ENCODE data around the gene LMOD1. TPM values are rescaled to one million over a fixed set of nuclear protein-coding genes. Genes with fewer than 3 reads are reported as not detected.
A peak's percentile ranks its signal among the peaks of the same experiment; 100 is the strongest.
"Not testable (repeated sequence)": the region's sequence is repeated elsewhere in the genome, so short reads cannot be mapped to it uniquely, and the experiment has no call there.

The LMOD1 gene
- total RNA-seq, 1 donor from 2014 or later, result under 0.01 TPM

DNA sequence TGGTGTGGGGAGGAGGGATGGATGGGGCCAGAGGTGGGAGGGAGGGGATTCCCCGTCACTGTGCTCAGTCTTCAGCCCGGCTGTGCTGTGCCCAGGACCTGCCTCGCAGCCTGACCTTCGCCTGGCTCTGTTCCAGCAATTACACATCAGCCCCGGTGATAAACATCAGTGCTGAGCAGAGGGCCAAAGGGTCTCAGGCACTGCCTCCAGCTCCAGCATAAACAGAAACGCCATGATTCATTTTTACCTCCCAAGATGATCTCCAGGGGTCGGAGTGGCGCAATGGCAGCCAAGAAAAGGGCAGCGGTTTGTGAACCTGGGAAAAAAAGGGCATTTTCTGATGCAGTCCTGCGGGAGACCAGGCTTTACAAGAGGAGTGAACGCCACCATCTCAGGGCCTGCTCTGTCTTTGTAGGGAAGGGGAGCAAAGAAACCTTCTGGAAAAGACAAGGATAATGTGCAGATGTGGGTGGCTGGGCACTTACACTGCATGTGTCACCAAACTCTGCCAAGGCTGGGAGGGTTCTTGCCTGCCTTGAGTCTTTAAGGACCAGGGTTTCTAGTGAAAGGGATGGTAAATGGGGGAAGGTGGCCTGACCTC lies 29.6 kb downstream of the LMOD1 start:
- DNase-seq (ENCODE audit: low read depth, low spot score), result peak; percentile 80

DNA sequence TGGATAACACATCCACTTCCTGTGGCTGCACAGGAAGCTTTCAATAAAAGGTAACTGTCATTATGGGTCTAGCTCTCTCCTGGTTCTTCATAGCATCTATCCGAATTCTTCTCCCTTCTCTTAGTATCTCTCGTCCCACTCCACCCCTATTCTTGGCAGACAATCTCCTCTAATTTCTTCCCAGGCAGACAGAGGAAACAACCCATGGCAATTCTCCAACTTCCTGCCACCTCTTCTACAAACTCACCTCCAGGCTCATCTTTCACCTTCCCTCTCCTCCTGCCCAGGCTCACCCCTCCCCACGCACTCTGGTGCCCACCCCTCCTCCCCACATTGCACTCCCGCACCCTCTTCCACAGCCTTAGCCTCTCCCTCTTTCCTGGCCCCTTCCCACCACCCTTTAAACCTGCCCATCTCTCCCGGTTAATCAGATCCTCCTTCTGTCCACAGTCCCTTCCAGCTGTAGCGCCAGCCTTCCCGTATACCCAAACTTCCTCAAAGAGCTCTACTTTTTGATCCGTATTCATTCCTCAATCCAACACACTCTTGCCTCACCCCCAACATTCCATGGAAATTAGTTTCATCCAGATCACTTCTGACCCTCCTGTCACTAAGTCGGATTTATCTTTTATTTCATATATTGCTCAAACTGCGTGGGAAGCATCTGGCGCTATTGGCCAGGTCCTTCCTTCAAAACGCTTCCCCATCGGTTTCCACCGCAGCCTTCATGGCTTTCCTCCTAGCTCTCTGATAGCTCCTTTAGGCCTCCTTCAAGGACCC lies 31.7 kb downstream of the LMOD1 start:
- DNase-seq (ENCODE audit: low read depth, low spot score), result no peak

GRCh38 chr1:201912832-201913231 lies 33.5 kb downstream of the LMOD1 start:
- DNase-seq (ENCODE audit: low read depth, low spot score), result no peak

DNA sequence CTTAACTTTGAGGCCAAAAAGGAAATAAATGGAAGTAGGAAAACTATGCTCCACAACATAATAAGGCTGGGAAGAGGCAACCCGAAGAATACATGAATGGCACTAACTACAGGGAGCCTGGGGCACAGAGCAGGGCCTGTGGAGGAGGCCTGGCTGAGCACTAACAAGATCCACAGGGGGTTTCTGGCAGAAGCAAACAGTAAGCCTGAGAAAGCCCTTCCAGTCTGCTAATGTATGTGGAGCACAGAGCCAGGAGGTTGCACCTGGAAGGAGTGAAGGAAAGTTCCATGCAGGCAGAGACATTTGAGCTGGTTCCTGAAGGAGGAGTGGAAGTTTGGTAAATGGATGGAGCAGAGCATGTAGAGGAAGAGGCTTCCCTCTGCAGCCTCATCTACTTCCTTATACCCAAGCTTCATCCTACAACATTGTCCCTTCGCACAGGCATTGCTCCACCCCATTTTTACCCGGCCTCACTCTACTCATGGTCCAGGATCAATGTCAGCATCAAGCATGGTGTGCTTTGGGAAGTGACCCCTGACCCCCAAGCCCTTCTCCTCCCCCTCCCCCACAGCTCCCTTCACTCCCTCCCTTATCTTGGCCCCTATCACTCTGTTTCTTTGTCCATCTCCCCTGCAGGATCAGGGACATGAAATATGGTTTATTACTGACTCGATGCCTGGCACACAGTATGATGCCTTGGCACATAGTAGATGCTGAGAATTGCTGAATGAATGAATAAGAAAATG lies 34.3 kb downstream of the LMOD1 start:
- DNase-seq (ENCODE audit: low read depth, low spot score), result no peak

DNA sequence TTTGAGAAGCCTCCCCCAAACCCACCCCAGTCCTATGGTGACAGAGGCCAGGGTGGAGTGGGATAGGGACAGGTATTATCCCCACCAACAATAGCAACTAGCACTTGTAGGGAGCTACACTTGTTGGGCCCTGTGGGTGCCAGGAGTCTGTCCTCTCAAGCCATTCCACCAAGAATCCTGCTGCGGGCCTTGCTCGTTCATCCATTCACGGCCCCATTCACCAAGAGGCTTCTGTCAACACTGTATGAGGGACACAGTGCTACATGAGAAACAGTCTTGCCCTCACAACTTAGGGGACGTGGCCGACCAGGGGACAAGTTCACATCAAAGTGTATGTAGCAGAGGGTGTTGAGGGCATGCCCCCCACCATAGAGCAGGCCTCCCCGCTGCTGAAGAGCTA lies 38.7 kb downstream of the LMOD1 start:
- DNase-seq (ENCODE audit: low read depth, low spot score), result no peak

- no peak for DNase-seq (ENCODE audit: low read depth, low spot score)
Measured at GRCh38 chr1:201906336-201906735, 40.0 kb downstream of the LMOD1 start.

DNA sequence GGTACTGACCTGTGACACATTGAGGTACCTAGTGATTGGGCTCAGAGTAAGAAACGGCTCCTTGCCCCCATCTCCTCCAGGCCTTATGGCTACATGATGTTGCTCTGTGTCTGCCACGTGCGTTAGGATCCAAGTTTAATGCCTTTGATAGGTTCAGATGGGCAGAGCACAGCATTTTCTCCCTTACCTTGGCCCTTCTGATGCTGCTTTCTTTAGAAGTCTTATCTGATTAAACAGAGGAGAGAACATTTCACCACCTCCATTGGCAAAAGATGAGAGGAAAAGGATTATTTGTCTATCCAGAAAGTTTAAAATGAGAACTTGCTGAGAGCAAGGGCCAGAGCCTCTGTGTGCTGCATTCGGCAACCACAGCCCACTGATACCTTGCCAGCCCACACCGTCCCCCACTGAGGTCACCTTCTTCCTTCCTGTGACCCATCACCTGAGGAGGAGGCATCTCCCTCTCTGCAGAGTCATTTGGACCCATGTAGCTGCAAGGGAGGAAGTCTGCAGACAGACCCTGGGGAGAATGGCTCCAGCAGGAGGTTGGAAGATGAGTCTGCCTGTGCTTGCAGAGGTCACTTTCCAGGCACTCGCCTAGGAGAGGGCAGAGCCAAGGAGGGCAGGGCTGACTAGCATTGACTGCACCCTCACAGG lies 41.0 kb downstream of the LMOD1 start:
- DNase-seq (ENCODE audit: low read depth, low spot score), result no peak

DNA sequence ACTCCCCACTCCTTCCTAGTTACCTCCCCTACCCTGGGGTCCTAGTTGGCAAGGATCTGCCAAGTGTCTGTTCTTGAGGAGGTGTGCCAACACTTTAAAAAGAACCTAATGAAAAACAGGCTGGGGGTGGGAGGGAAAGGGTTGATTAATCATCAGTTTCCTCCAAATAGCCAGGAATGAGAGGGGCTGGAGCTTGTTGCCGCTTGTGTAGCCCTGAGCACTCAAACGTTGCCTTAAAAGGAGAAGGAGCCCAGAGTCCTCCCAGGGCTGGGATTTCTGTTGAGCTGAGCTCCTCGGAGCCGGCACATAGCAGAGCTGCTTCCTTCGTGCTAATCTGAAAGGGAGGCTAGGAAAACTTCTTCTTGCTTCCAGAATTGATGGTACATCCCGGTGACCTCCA lies 41.8 kb downstream of the LMOD1 start:
- DNase-seq (ENCODE audit: low read depth, low spot score), result peak; percentile 79

- DNase-seq (ENCODE audit: low read depth, low spot score), result no peak
Measured at GRCh38 chr1:201903135-201903534, 43.2 kb downstream of the LMOD1 start.

DNA sequence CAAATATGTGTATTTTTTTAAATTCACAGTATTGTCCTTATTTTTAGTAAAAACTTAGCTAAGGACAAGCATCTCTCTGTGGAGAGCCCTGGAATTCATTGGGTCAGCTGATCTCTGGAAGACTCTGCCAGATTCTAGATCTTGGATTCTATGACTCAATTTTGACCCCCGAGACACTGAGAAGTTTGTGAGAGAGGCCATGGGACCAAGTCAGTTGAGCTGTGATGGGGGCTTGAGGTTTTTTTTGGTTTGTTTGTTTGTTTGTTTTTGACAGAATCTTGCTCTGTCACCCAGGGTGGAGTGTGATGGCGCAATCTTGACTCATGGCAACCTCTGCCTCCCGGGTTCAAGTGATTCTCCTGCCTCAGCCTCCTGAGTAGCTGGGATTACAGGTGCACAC lies 44.1 kb downstream of the LMOD1 start:
- DNase-seq (ENCODE audit: low read depth, low spot score), result no peak

GRCh38 chr1:201901036-201901435 lies 45.3 kb downstream of the LMOD1 start:
- not testable (repeated sequence) for DNase-seq (ENCODE audit: low read depth, low spot score)

GRCh38 chr1:201900476-201900875 lies 45.9 kb downstream of the LMOD1 start:
- DNase-seq (ENCODE audit: low read depth, low spot score), result no peak

- no peak for DNase-seq (ENCODE audit: low read depth, low spot score)
Measured at GRCh38 chr1:201899683-201900429, 46.5 kb downstream of the LMOD1 start.

- no peak for DNase-seq (ENCODE audit: low read depth, low spot score)
Measured at GRCh38 chr1:201898992-201899391, 47.4 kb downstream of the LMOD1 start.

DNA sequence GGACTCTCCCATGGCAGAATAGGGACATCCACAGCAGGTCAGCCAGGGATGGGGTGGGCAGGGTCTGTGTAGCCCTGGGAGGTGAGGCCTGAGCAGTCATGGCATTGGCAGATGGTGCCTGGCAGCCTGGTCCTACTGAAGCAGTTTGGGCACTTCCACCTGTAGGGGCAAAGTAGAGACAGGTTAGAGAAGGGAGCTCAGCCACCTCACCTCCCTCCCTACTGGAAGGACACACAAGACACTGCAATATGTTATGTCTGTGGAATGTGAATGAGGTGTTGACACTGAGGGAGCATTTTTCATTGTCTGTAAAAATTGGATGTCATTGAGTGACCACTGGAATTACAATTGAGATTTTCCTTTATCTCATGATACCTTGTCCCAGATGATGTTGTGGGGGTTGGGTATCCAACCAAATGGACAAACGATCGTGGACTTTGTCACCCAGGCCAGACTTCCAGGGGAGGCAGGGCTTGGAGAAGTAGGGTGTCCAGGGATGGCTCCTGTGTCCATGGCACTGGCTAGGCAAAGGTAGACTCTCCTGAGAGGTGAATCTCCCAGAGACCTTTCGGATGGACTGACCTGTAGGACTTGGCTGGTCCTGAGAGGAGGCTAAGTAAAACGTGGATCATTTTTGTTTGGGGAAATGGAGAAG lies 48.0 kb downstream of the LMOD1 start:
- no peak for DNase-seq (ENCODE audit: low read depth, low spot score)

- no peak for DNase-seq (ENCODE audit: low read depth, low spot score)
Measured at GRCh38 chr1:201896951-201897391, 49.4 kb downstream of the LMOD1 start.

DNA sequence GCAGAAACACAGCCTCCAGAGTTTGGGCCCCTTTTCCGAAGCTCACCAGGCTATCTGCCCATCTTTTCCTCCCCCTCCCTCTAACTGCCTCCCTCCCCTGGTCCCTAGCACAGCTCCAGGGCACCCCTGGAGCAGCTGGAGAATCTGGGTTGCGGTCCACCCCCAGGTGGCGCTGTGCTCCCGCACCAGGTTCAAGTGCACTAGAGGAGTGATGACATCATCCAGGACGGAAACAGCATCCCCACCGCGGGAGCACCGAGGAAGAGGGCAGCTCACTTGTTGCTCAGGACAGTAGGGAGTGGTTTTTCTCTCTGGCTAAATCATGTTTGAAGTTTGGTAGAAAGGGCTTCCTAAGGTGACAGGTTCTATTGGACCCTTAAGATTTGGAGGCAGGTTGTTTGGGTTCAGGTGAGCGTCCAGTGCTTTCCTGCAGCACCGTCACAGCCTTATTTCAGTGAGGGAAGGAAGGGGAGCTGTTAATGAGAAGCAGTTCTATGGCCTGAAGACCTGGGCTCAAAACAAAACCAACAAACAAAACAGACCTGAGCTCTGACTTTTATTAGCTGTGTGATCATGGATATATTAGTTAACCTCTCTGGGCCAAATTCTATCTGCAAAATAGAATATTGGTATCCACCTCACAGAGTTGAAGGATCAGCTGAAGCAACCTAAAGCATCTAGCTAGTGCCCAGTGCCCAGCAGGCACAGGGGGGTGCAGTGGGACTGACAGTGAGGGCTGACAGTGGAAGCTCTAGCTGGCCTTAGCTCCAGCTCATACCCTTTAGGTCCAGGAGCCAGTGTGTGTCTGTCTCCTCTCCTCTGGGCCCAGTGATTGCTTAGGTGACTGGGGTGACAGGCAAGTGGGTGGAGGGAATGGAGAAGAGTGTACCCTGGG lies 50.2 kb downstream of the LMOD1 start:
- peak; percentile 77 for DNase-seq (ENCODE audit: low read depth, low spot score)

- no peak for DNase-seq (ENCODE audit: low read depth, low spot score)
Measured at GRCh38 chr1:201895120-201895665, 51.2 kb downstream of the LMOD1 start.

Measured in pulmonary artery endothelial cell (primary cell).